ENCODE measurements around the gene GPX7. TPM values are rescaled to one million over a fixed set of nuclear protein-coding genes. Genes with fewer than 3 reads are reported as not detected.

Gene GPX7
- total RNA-seq, 1 experiment from 2014 or later: 9.9 TPM

- TF ChIP-seq USF2 (CRISPR knock-in tag; IDR thresholded peaks at IDR 0.05) (peak; percentile 60), GRHL2 (CRISPR knock-in tag; IDR thresholded peaks at IDR 0.05; ENCODE audit: insufficient replicate concordance, severe bottlenecking) (no peak), SMAD3 (CRISPR knock-in tag; IDR thresholded peaks at IDR 0.05; ENCODE audit: borderline replicate concordance) (peak; percentile 99), TEAD1 (CRISPR knock-in tag; IDR thresholded peaks at IDR 0.05) (peak; percentile 99), FOXP1 (CRISPR knock-in tag; IDR thresholded peaks at IDR 0.05; ENCODE audit: borderline replicate concordance) (peak; percentile 100), ATF1 (CRISPR knock-in tag; IDR thresholded peaks at IDR 0.05) (peak; percentile 99), CTCF (IDR thresholded peaks at IDR 0.05) (no peak), GTF2I (CRISPR knock-in tag; conservative IDR thresholded peaks at IDR 0.05) (no peak), RELA (CRISPR knock-in tag; IDR thresholded peaks at IDR 0.05; ENCODE audit: borderline replicate concordance) (peak; percentile 99), JAZF1 (CRISPR knock-in tag; IDR thresholded peaks at IDR 0.05) (no peak), ESRRA (CRISPR knock-in tag; IDR thresholded peaks at IDR 0.05; ENCODE audit: borderline replicate concordance) (peak; percentile 99), NR3C1 (CRISPR knock-in tag; conservative IDR thresholded peaks at IDR 0.05; ENCODE audit: low read depth) (0 out of 2 replicates have a peak, but pooled peaks have one; percentile 92), NR2C2 (CRISPR knock-in tag; IDR thresholded peaks at IDR 0.05) (peak; percentile 94), TP53 (CRISPR knock-in tag; IDR thresholded peaks at IDR 0.05) (peak; percentile 100), ELF4 (CRISPR knock-in tag; IDR thresholded peaks at IDR 0.05; ENCODE audit: low read depth) (peak; percentile 98), STAT6 (CRISPR knock-in tag; conservative IDR thresholded peaks at IDR 0.05; ENCODE audit: low read depth) (peak; percentile 97), ZNF232 (CRISPR knock-in tag; IDR thresholded peaks at IDR 0.05) (peak; percentile 100), ATF3 (CRISPR knock-in tag; conservative IDR thresholded peaks at IDR 0.05) (peak; percentile 99), ZNF671 (CRISPR knock-in tag; IDR thresholded peaks at IDR 0.05) (no peak), EMX1 (CRISPR knock-in tag; IDR thresholded peaks at IDR 0.05) (no peak), ZNF423 (CRISPR knock-in tag; IDR thresholded peaks at IDR 0.05) (no peak), ZNF512 (CRISPR knock-in tag; IDR thresholded peaks at IDR 0.05; ENCODE audit: borderline replicate concordance) (peak; percentile 95; the same call in 1 of the 2 replicates), NR1H2 (CRISPR knock-in tag; IDR thresholded peaks at IDR 0.05) (peak; percentile 95), MXD4 (CRISPR knock-in tag; IDR thresholded peaks at IDR 0.05; ENCODE audit: borderline replicate concordance) (no peak), ZNF317 (CRISPR knock-in tag; IDR thresholded peaks at IDR 0.05; ENCODE audit: borderline replicate concordance, low read depth) (peak; percentile 85), HMGXB4 (CRISPR knock-in tag; IDR thresholded peaks at IDR 0.05) (peak; percentile 96)
Measured at GRCh38 chr1:52632732-52633290, 30.6 kb downstream of the GPX7 start, which contains the start of gene SHISAL2A (continued).
